ENCODE data around the gene TFIP11.

DNA sequence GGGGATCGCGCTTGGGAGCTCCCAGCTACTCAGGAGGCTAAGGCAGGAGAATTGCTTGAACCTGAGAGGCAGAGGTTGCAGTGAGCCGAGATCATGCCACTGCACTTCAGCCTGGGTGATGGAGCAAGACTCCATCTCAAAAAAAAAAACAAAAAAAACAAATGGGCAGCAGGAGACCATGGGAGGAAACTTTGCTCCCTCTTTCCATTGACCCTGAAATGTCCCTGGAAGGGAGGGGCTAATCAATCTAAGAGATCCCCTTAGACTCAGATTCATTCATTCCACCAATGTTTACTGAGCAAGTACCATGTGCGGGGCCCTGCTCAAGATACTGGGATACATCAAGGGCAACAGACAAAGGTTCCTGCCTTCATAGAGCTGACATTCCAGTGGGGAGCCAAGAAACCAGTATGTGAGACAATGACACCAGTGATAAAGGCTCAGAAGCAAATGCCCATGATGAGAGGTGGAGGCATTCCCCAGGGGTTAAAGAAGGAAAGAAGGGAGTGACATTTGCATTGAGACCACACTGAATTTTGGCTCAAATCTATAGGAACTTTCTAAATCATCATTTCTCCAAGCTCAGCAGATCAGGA is 37.7 kb upstream of the TFIP11 start:
- no peak for TF ChIP-seq YBX1 (IDR thresholded peaks at IDR 0.05)
- TF ChIP-seq, protein P1, sequence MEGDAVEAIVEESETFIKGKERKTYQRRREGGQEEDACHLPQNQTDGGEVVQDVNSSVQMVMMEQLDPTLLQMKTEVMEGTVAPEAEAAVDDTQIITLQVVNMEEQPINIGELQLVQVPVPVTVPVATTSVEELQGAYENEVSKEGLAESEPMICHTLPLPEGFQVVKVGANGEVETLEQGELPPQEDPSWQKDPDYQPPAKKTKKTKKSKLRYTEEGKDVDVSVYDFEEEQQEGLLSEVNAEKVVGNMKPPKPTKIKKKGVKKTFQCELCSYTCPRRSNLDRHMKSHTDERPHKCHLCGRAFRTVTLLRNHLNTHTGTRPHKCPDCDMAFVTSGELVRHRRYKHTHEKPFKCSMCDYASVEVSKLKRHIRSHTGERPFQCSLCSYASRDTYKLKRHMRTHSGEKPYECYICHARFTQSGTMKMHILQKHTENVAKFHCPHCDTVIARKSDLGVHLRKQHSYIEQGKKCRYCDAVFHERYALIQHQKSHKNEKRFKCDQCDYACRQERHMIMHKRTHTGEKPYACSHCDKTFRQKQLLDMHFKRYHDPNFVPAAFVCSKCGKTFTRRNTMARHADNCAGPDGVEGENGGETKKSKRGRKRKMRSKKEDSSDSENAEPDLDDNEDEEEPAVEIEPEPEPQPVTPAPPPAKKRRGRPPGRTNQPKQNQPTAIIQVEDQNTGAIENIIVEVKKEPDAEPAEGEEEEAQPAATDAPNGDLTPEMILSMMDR (IDR thresholded peaks at IDR 0.05 in 2 of 3, conservative IDR thresholded peaks at IDR 0.05 in 1 of 3; ENCODE audit: insufficient read depth in 2 of 3, low read depth in 1 of 3, low read length in 3 of 3) = no peak
- no peak for TF ChIP-seq ZNF507 (tag; conservative IDR thresholded peaks at IDR 0.05)
- TF ChIP-seq, protein P2, sequence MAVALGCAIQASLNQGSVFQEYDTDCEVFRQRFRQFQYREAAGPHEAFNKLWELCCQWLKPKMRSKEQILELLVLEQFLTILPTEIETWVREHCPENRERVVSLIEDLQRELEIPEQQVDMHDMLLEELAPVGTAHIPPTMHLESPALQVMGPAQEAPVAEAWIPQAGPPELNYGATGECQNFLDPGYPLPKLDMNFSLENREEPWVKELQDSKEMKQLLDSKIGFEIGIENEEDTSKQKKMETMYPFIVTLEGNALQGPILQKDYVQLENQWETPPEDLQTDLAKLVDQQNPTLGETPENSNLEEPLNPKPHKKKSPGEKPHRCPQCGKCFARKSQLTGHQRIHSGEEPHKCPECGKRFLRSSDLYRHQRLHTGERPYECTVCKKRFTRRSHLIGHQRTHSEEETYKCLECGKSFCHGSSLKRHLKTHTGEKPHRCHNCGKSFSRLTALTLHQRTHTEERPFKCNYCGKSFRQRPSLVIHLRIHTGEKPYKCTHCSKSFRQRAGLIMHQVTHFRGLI (CRISPR knock-in tag; IDR thresholded peaks at IDR 0.05) = no peak
- TF ChIP-seq MCM5 (IDR thresholded peaks at IDR 0.05; ENCODE audit: low read depth) = no peak
- no peak for TF ChIP-seq SLC30A9 (CRISPR knock-in tag; IDR thresholded peaks at IDR 0.05)
- no peak for TF ChIP-seq FOXJ3 (CRISPR knock-in tag; IDR thresholded peaks at IDR 0.05)
- no peak for TF ChIP-seq NFATC3 (IDR thresholded peaks at IDR 0.05)
- TF ChIP-seq SPI1 (IDR thresholded peaks at IDR 0.05; ENCODE audit: borderline replicate concordance, low read depth, low read length) = no peak
- no peak for TF ChIP-seq ZBED1 (IDR thresholded peaks at IDR 0.05)
- TF ChIP-seq GATA2 (CRISPR knock-in tag; IDR thresholded peaks at IDR 0.05) = no peak
- no peak for TF ChIP-seq ETV6 (IDR thresholded peaks at IDR 0.05; ENCODE audit: borderline replicate concordance in 1 of 2, low read depth in 2 of 2, low read length in 1 of 2)
- TF ChIP-seq ETV6 (CRISPR knock-in tag; IDR thresholded peaks at IDR 0.05; ENCODE audit: borderline replicate concordance) = no peak
- no peak for TF ChIP-seq WHSC1 (IDR thresholded peaks at IDR 0.05; ENCODE audit: low read length)
